Measurements from ENCODE around the gene ERMN. TPM values are rescaled to one million over a fixed set of nuclear protein-coding genes. Genes with fewer than 3 reads are reported as not detected.

The ERMN gene
- total and polyA plus RNA-seq, 2 of the 13 experiments (the other 11 are each of a cell fraction or from before 2014, with no cell fraction given), result not detected

DNA sequence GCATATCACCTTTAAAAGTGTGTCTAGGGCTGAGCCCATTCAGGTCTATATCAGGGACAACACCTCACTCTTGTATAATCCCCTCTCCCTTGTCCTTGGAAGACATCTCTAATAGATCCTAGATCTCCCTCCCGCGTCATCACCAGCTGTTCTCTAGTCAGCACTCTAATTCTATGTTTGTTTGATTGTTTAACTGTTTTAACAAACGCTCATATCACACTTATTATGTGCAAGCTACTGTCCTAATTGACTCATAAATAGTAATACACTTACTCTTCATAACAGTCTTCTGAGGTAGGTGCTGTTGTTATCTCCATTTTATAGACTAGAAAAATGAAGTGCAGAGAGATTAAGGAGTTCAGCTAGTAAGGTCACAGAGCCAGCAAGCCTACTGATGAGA is 1.6 kb upstream of the ERMN start:
- TF ChIP-seq LCORL (IDR thresholded peaks at IDR 0.05), result no peak
- no peak for TF ChIP-seq LCORL (CRISPR knock-in tag; IDR thresholded peaks at IDR 0.05)
- FAIRE-seq (no peak), ATAC-seq (no peak; the same call in 2 of the 3 replicates), DNase-seq (ENCODE audit: low spot score) (no peak)
- no peak overlapping the region for H3K27ac ChIP-seq (ENCODE audit: extremely low read length, insufficient read depth, low read length)
- POLR2A ChIA-PET, result no interaction called here
- in situ Hi-C loops (cut with HindIII; ENCODE audit: extremely low pct_ligation_motif_present, low pct_unique_long_range_greater_than_20kb) (no loop called here), intact Hi-C loops (cut with micrococcal nuclease; ENCODE audit: unreplicated experiment) (loop anchor here (5.0 kb wide), 1 partner anchor 135 kb away; no protein-coding TSS in a partner anchor)
- BruUV-seq (replicated peaks), result no TSS peak
- no peaks in the 10 kb centered on the region for H3K9me3 ChIP-seq (ENCODE audit: low read length)
- H3K9ac ChIP-seq (ENCODE audit: insufficient read depth, low read depth, low read length), result no peak overlapping the region
- H3K4me2 ChIP-seq (ENCODE audit: low read depth, low read length), result no peak overlapping the region
- H3K36me3 ChIP-seq (replicated peaks in 1 of 2; ENCODE audit: control insufficient read depth in 1 of 2, insufficient read depth in 2 of 2, low read length in 2 of 2), result no peaks in the 10 kb centered on the region
- CTCF ChIA-PET (ENCODE audit: low intra/inter-chr PET ratio, low total read pairs), result interaction anchor here (0.8 kb wide), 1 partner anchor 683 kb away, joined by 3 read pairs; no protein-coding TSS in a partner anchor
- no peaks in the 10 kb centered on the region for H3K4me1 ChIP-seq (ENCODE audit: insufficient read depth, low read length)
- WGBS (ENCODE audit: low lambda C conversion rate), result 4% methylated on average over 3 of the region's 3 CpGs
- no peak overlapping the region for H2AFZ ChIP-seq (ENCODE audit: low read length)
- H3K27me3 ChIP-seq (ENCODE audit: control insufficient read depth in 1 of 2, insufficient read depth in 2 of 2, low read length in 2 of 2), result no peaks in the 10 kb centered on the region
- H4K20me1 ChIP-seq (ENCODE audit: insufficient read depth, low read length), result no peaks in the 10 kb centered on the region
- no peak overlapping the region for H3K4me3 ChIP-seq (replicated peaks in 1 of 3; ENCODE audit: insufficient read depth in 1 of 3, low read depth in 2 of 3, low read length in 3 of 3)
- no peaks in the 10 kb centered on the region for H3K79me2 ChIP-seq (ENCODE audit: insufficient read depth, low read length)

DNA sequence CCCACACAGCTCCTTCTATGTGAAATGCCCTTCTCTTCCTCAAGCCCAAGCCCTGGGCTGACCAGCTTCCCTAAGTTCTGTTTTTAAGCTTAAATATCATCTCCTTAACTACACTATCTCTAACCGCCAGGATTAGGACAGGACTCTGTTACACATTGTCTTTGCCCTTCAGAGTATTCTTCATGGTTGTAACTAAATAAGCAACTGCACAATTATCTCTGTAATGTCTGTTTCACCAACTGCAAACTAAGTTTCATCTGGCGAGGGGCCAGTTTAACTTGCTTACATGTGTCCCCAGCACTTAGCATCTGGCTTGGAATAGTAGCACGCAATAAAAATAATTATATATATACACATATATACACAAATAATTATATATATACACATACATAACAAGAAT is 1.1 kb upstream of the ERMN start:
- Histone ChIP-seq H3K4me3 (replicated peaks in 1 of 3; ENCODE audit: insufficient read depth in 1 of 3, low read depth in 2 of 3, low read length in 3 of 3) (no peak overlapping the region), H3K27me3 (ENCODE audit: control insufficient read depth in 1 of 2, insufficient read depth in 2 of 2, low read length in 2 of 2) (no peaks in the 10 kb centered on the region), H4K20me1 (ENCODE audit: insufficient read depth, low read length) (no peaks in the 10 kb centered on the region), H3K36me3 (replicated peaks in 1 of 2; ENCODE audit: control insufficient read depth in 1 of 2, insufficient read depth in 2 of 2, low read length in 2 of 2) (no peaks in the 10 kb centered on the region), H3K79me2 (ENCODE audit: insufficient read depth, low read length) (no peaks in the 10 kb centered on the region), H3K9me3 (ENCODE audit: low read length) (no peaks in the 10 kb centered on the region), H3K27ac (ENCODE audit: extremely low read length, insufficient read depth, low read length) (no peak overlapping the region), H3K9ac (ENCODE audit: insufficient read depth, low read depth, low read length) (no peak overlapping the region), H3K4me2 (ENCODE audit: low read depth, low read length) (no peak overlapping the region), H3K4me1 (ENCODE audit: insufficient read depth, low read length) (no peaks in the 10 kb centered on the region), H2AFZ (ENCODE audit: low read length) (no peak overlapping the region)
- FAIRE-seq (no peak), ATAC-seq (no peak), DNase-seq (ENCODE audit: low spot score) (no peak)
- ChIA-PET CTCF (ENCODE audit: low intra/inter-chr PET ratio, low total read pairs) (interaction anchor here (0.8 kb wide), 1 partner anchor 683 kb away, joined by 3 read pairs; no protein-coding TSS in a partner anchor), POLR2A (no interaction called here)
- TF ChIP-seq, protein P1, sequence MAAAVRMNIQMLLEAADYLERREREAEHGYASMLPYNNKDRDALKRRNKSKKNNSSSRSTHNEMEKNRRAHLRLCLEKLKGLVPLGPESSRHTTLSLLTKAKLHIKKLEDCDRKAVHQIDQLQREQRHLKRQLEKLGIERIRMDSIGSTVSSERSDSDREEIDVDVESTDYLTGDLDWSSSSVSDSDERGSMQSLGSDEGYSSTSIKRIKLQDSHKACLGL (CRISPR knock-in tag; IDR thresholded peaks at IDR 0.05), result no peak
- TF ChIP-seq, protein P2, sequence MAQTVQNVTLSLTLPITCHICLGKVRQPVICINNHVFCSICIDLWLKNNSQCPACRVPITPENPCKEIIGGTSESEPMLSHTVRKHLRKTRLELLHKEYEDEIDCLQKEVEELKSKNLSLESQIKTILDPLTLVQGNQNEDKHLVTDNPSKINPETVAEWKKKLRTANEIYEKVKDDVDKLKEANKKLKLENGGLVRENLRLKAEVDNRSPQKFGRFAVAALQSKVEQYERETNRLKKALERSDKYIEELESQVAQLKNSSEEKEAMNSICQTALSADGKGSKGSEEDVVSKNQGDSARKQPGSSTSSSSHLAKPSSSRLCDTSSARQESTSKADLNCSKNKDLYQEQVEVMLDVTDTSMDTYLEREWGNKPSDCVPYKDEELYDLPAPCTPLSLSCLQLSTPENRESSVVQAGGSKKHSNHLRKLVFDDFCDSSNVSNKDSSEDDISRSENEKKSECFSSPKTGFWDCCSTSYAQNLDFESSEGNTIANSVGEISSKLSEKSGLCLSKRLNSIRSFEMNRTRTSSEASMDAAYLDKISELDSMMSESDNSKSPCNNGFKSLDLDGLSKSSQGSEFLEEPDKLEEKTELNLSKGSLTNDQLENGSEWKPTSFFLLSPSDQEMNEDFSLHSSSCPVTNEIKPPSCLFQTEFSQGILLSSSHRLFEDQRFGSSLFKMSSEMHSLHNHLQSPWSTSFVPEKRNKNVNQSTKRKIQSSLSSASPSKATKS (CRISPR knock-in tag; IDR thresholded peaks at IDR 0.05), result no peak
- TF ChIP-seq ZSCAN9 (CRISPR knock-in tag; IDR thresholded peaks at IDR 0.05; ENCODE audit: borderline replicate concordance) (no peak), ZNF709 (CRISPR knock-in tag; IDR thresholded peaks at IDR 0.05) (no peak), TBL1XR1 (IDR thresholded peaks at IDR 0.05; ENCODE audit: borderline replicate concordance, low read length, partially characterized antibody) (no peak), JUND (CRISPR knock-in tag; IDR thresholded peaks at IDR 0.05) (no peak), KMT2A (CRISPR knock-in tag; IDR thresholded peaks at IDR 0.05) (no peak)
- TF ChIP-seq, protein P3, sequence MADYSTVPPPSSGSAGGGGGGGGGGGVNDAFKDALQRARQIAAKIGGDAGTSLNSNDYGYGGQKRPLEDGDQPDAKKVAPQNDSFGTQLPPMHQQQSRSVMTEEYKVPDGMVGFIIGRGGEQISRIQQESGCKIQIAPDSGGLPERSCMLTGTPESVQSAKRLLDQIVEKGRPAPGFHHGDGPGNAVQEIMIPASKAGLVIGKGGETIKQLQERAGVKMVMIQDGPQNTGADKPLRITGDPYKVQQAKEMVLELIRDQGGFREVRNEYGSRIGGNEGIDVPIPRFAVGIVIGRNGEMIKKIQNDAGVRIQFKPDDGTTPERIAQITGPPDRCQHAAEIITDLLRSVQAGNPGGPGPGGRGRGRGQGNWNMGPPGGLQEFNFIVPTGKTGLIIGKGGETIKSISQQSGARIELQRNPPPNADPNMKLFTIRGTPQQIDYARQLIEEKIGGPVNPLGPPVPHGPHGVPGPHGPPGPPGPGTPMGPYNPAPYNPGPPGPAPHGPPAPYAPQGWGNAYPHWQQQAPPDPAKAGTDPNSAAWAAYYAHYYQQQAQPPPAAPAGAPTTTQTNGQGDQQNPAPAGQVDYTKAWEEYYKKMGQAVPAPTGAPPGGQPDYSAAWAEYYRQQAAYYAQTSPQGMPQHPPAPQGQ (CRISPR knock-in tag; IDR thresholded peaks at IDR 0.05; ENCODE audit: borderline replicate concordance), result no peak
- in situ Hi-C loops (cut with HindIII; ENCODE audit: extremely low pct_ligation_motif_present, low pct_unique_long_range_greater_than_20kb), result no loop called here
- 3% methylated on average over 3 of the region's 3 CpGs for WGBS (ENCODE audit: low lambda C conversion rate)
- intact Hi-C loops (cut with micrococcal nuclease; ENCODE audit: unreplicated experiment), result loop anchor here (5.0 kb wide), 1 partner anchor 136 kb away; no protein-coding TSS in a partner anchor
- no TSS peak for BruUV-seq (replicated peaks)
